ENCODE results near the gene CAVIN2.

Gene CAVIN2

DNA sequence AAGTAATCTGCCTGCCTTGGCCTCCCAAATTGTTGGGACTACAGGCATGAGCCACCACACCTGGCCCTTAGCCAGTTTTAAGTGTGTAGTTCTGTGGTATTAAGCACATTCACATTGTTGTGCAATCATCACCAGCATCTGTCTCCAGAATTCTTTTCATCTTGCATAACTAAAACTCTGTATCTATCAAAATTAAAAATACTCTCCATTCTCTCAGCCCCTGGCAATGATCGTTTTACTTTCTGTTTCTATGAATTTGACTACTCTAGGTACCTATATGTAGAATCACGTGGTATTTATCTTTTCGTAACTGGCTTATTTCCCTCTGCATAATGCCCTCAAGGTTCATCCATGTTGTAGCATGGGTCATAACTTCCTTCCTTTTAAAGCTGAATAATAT lies 45.5 kb upstream of the CAVIN2 start:
- Histone ChIP-seq H3K36me3 (ENCODE audit: control insufficient read depth, insufficient read depth, low read length) (no peaks in the 10 kb centered on the region), H3K4me3 (ENCODE audit: low read depth, low read length) (no peak overlapping the region), H3K27me3 (ENCODE audit: control insufficient read depth, insufficient read depth, low read length) (no peaks in the 10 kb centered on the region), H3K4me1 (no peaks in the 10 kb centered on the region), H3K27ac (no peak overlapping the region), H3K79me2 (no peaks in the 10 kb centered on the region), H3K9ac (no peak overlapping the region), H3K9me3 (ENCODE audit: control insufficient read depth, low read length) (no peaks in the 10 kb centered on the region), H2AFZ (no peak overlapping the region), H3K4me2 (ENCODE audit: low read length) (no peak overlapping the region)
- TF ChIP-seq, protein P1, sequence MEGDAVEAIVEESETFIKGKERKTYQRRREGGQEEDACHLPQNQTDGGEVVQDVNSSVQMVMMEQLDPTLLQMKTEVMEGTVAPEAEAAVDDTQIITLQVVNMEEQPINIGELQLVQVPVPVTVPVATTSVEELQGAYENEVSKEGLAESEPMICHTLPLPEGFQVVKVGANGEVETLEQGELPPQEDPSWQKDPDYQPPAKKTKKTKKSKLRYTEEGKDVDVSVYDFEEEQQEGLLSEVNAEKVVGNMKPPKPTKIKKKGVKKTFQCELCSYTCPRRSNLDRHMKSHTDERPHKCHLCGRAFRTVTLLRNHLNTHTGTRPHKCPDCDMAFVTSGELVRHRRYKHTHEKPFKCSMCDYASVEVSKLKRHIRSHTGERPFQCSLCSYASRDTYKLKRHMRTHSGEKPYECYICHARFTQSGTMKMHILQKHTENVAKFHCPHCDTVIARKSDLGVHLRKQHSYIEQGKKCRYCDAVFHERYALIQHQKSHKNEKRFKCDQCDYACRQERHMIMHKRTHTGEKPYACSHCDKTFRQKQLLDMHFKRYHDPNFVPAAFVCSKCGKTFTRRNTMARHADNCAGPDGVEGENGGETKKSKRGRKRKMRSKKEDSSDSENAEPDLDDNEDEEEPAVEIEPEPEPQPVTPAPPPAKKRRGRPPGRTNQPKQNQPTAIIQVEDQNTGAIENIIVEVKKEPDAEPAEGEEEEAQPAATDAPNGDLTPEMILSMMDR (IDR thresholded peaks at IDR 0.05): no peak

DNA sequence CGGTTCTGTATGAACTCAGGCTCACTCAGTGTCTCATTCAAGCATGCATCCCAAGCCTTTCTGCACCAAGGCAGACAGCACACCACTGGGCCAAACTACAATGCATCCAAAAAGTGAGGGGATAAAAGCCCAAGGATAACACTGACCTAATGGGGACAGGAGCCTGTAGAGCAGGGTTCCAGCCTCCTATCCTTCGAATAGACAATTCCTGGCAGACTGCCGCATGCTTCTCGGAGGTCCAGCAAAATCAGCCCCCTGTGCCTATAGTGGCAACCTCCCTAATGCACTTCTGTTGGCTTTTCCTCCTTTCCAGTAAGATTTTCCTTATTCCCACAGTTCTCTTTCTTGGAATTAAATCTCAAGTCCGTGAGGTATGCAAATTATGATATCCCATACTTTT lies 44.8 kb upstream of the CAVIN2 start:
- H3K27me3 ChIP-seq (ENCODE audit: control insufficient read depth, insufficient read depth, low read length): no peaks in the 10 kb centered on the region
- H3K9ac ChIP-seq: no peak overlapping the region
- H3K4me2 ChIP-seq (ENCODE audit: low read length): no peak overlapping the region
- H3K36me3 ChIP-seq (ENCODE audit: control insufficient read depth, insufficient read depth, low read length): no peaks in the 10 kb centered on the region
- no peak overlapping the region for H2AFZ ChIP-seq
- TF ChIP-seq, protein P1 (IDR thresholded peaks at IDR 0.05): no peak
- no peaks in the 10 kb centered on the region for H3K79me2 ChIP-seq
- H3K9me3 ChIP-seq (ENCODE audit: control insufficient read depth, low read length): no peaks in the 10 kb centered on the region
- no peaks in the 10 kb centered on the region for H3K4me1 ChIP-seq
- no peak overlapping the region for H3K4me3 ChIP-seq (ENCODE audit: low read depth, low read length)
- no peak overlapping the region for H3K27ac ChIP-seq

DNA sequence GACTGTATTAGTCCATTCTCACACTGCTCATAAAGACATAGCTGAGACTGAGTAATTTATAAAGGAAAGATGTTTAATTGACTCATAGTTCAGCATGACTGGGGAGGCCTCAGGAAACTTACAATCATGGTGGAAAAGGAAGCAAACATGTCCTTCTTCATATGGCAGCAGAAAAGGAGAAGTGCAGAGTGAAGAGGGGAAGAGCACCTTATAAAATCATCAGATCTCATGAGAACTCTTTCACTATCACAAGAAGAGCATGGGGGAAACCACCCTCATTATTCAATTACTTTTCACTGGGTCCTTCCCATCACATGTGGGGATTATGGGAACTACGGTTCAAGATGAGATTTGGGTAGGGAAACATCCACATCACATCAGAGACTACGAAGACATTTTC lies 43.0 kb upstream of the CAVIN2 start:
- no peaks in the 10 kb centered on the region for H3K36me3 ChIP-seq (ENCODE audit: control insufficient read depth, insufficient read depth, low read length)
- H2AFZ ChIP-seq: no peak overlapping the region
- H3K4me2 ChIP-seq (ENCODE audit: low read length): no peak overlapping the region
- H3K9me3 ChIP-seq (ENCODE audit: control insufficient read depth, low read length): no peaks in the 10 kb centered on the region
- no peaks in the 10 kb centered on the region for H3K27me3 ChIP-seq (ENCODE audit: control insufficient read depth, insufficient read depth, low read length)
- H3K27ac ChIP-seq: no peak overlapping the region
- no peaks in the 10 kb centered on the region for H3K4me1 ChIP-seq
- no peaks in the 10 kb centered on the region for H3K79me2 ChIP-seq
- TF ChIP-seq, protein P1 (IDR thresholded peaks at IDR 0.05): no peak
- no peak overlapping the region for H3K9ac ChIP-seq
- H3K4me3 ChIP-seq (ENCODE audit: low read depth, low read length): no peak overlapping the region

DNA sequence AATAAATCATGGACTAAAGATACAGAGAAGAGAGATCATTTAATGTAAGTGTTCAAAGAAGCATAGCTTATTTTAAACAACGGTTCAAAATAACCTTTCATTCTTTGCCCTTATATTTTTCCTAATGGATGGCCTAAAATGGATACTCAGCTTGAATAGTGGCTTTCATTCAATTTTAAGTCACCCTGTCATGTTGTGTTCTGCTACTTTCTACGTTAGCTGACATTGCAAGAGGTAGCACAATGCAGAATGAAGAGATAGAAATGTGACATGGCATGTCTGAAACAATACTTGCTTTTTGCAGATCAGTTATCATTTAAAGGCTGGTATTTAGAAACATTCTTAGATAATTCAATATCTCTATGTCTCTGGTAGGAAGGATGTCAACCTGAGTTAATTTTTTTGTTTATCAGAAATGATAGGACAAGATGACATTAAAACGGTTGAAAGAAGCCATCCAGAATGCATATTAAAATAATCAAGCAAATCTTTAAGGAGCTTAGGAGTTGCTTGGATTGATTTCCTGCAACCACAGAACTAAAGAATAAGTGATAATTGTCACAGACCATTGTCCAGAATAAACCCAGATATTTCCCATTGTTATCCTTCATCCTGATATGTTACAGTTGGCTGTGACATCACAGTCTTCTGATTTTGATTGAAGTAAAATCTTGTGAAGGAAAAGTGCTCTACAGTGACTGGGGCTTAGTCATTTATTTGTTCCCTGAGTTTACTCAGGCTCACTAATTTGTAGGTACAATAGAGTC lies 41.7 kb upstream of the CAVIN2 start:
- no peak overlapping the region for H3K4me2 ChIP-seq (ENCODE audit: low read length)
- no peak overlapping the region for H2AFZ ChIP-seq
- no peaks in the 10 kb centered on the region for H3K9me3 ChIP-seq (ENCODE audit: control insufficient read depth, low read length)
- TF ChIP-seq, protein P1 (IDR thresholded peaks at IDR 0.05): no peak
- H3K27ac ChIP-seq: no peak overlapping the region
- no peaks in the 10 kb centered on the region for H3K4me1 ChIP-seq
- H3K27me3 ChIP-seq (ENCODE audit: control insufficient read depth, insufficient read depth, low read length): no peaks in the 10 kb centered on the region
- H3K36me3 ChIP-seq (ENCODE audit: control insufficient read depth, insufficient read depth, low read length): no peaks in the 10 kb centered on the region
- no peak overlapping the region for H3K4me3 ChIP-seq (ENCODE audit: low read depth, low read length)
- no peak overlapping the region for H3K9ac ChIP-seq
- no peaks in the 10 kb centered on the region for H3K79me2 ChIP-seq

DNA sequence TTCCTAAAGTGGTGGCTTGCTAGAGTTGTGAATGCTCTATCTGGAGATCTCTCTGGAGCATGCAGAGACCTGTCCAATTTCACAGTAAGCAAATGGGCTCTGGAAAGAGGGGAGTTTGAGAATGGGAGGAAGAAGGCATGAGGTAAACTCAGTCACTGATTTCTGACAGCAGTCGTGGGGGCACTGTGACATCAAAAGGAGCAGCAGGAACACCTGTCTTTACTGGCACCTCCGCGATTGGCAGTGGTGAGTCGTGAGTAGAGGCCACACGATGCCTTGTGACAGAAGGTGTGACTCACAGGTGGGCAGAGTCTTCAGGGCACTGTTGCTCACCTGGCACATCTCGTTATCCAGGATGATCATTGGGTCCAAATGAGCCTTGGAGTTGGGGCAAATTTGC lies 38.8 kb upstream of the CAVIN2 start:
- H3K9ac ChIP-seq: no peak overlapping the region
- no peak overlapping the region for H3K4me2 ChIP-seq (ENCODE audit: low read length)
- no peaks in the 10 kb centered on the region for H3K9me3 ChIP-seq (ENCODE audit: control insufficient read depth, low read length)
- no peak overlapping the region for H2AFZ ChIP-seq
- TF ChIP-seq, protein P1 (IDR thresholded peaks at IDR 0.05): no peak
- no peaks in the 10 kb centered on the region for H3K27me3 ChIP-seq (ENCODE audit: control insufficient read depth, insufficient read depth, low read length)
- no peaks in the 10 kb centered on the region for H3K4me1 ChIP-seq
- H3K27ac ChIP-seq: no peak overlapping the region
- no peaks in the 10 kb centered on the region for H3K79me2 ChIP-seq
- no peaks in the 10 kb centered on the region for H3K36me3 ChIP-seq (ENCODE audit: control insufficient read depth, insufficient read depth, low read length)
- H3K4me3 ChIP-seq (ENCODE audit: low read depth, low read length): no peak overlapping the region

Data from parathyroid adenoma (tissue), 2 donors.